ENCODE data around the gene AP1S2.
A peak's percentile ranks its signal among the peaks of the same experiment; 100 is the strongest.

Gene AP1S2

GRCh38 chrX:15864023-15864422 is 9.4 kb upstream of the AP1S2 start:
- Histone ChIP-seq H3K27ac (no peak overlapping the region), H3K9me3 (ENCODE audit: low read depth, low read length) (no peaks in the 10 kb centered on the region), H3K36me3 (ENCODE audit: insufficient read depth, low read length) (no peaks in the 10 kb centered on the region), H3K4me3 (no peak overlapping the region), H3K9ac (ENCODE audit: insufficient read length) (no peak overlapping the region)
- DNase-seq (ENCODE audit: low read depth, low spot score), result no peak
- TF ChIP-seq FOXP2 (optimal IDR thresholded peaks at IDR 0.05; ENCODE audit: control extremely low read depth, extremely low read length, insufficient read depth), result no peak
- TF ChIP-seq EZH2 (IDR thresholded peaks at IDR 0.05), result no peak

DNA sequence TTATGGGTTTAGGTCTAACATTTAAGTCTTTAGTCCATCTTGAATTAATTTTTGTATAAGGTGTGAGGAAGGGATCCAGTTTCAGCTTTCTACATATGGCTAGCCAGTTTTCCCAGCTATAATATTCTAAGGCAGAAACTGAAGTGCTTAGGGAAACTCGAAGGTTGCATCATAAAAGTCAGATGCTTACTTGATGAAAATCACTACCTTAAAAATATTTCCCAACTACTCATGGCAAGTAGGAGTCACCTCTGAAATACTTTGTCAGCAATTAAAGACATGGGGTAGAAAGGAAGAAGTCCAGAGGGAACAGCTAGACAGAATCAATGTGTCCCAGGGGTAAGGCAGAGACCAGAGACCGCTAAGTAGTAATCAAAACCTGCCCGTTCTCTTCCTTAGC is 6.3 kb upstream of the AP1S2 start:
- no peaks in the 10 kb centered on the region for H3K9me3 ChIP-seq (ENCODE audit: low read depth, low read length)
- no peak for TF ChIP-seq POLR2AphosphoS5 (IDR thresholded peaks at IDR 0.05; ENCODE audit: borderline replicate concordance, low read depth, low read length)
- no peak for TF ChIP-seq EZH2 (IDR thresholded peaks at IDR 0.05)
- TF ChIP-seq FOXP2 (optimal IDR thresholded peaks at IDR 0.05; ENCODE audit: control extremely low read depth, extremely low read length, insufficient read depth), result no peak
- no peaks in the 10 kb centered on the region for H3K36me3 ChIP-seq (ENCODE audit: insufficient read depth, low read length)
- H3K4me3 ChIP-seq, result no peak overlapping the region
- no peak overlapping the region for H3K27ac ChIP-seq
- no peak for DNase-seq (ENCODE audit: low read depth, low spot score)
- H3K9ac ChIP-seq (ENCODE audit: insufficient read length), result no peak overlapping the region

- no peaks in the 10 kb centered on the region for H3K9me3 ChIP-seq (ENCODE audit: low read depth, low read length)
- TF ChIP-seq POLR2AphosphoS5 (IDR thresholded peaks at IDR 0.05; ENCODE audit: borderline replicate concordance, low read depth, low read length) (no peak), EZH2 (IDR thresholded peaks at IDR 0.05) (no peak), FOXP2 (optimal IDR thresholded peaks at IDR 0.05; ENCODE audit: control extremely low read depth, extremely low read length, insufficient read depth) (no peak)
- H3K27ac ChIP-seq, result no peak overlapping the region
- H3K4me3 ChIP-seq, result no peak overlapping the region
- no peak for DNase-seq (ENCODE audit: low read depth, low spot score)
- no peak overlapping the region for H3K9ac ChIP-seq (ENCODE audit: insufficient read length)
- no peaks in the 10 kb centered on the region for H3K36me3 ChIP-seq (ENCODE audit: insufficient read depth, low read length)
Observed at GRCh38 chrX:15858051-15858450, 3.4 kb upstream of the AP1S2 start.

- no peak for DNase-seq (ENCODE audit: low read depth, low spot score)
- H3K27ac ChIP-seq, result no peak overlapping the region
- no peaks in the 10 kb centered on the region for H3K9me3 ChIP-seq (ENCODE audit: low read depth, low read length)
- no peak overlapping the region for H3K9ac ChIP-seq (ENCODE audit: insufficient read length)
- TF ChIP-seq EZH2 (IDR thresholded peaks at IDR 0.05) (no peak), FOXP2 (optimal IDR thresholded peaks at IDR 0.05; ENCODE audit: control extremely low read depth, extremely low read length, insufficient read depth) (no peak), POLR2AphosphoS5 (IDR thresholded peaks at IDR 0.05; ENCODE audit: borderline replicate concordance, low read depth, low read length) (no peak)
- H3K4me3 ChIP-seq, result no peak overlapping the region
- no peaks in the 10 kb centered on the region for H3K36me3 ChIP-seq (ENCODE audit: insufficient read depth, low read length)
Observed at GRCh38 chrX:15856636-15857035, 2.0 kb upstream of the AP1S2 start.

- no peaks in the 10 kb centered on the region for H3K36me3 ChIP-seq (ENCODE audit: insufficient read depth, low read length)
- TF ChIP-seq FOXP2 (optimal IDR thresholded peaks at IDR 0.05; ENCODE audit: control extremely low read depth, extremely low read length, insufficient read depth), result no peak
- no peak for TF ChIP-seq EZH2 (IDR thresholded peaks at IDR 0.05)
- no peak for TF ChIP-seq POLR2AphosphoS5 (IDR thresholded peaks at IDR 0.05; ENCODE audit: borderline replicate concordance, low read depth, low read length)
- H3K9ac ChIP-seq (ENCODE audit: insufficient read length), result no peak overlapping the region
- no peaks in the 10 kb centered on the region for H3K9me3 ChIP-seq (ENCODE audit: low read depth, low read length)
- no peak for DNase-seq (ENCODE audit: low read depth, low spot score)
- no peak overlapping the region for H3K4me3 ChIP-seq
- no peak overlapping the region for H3K27ac ChIP-seq
Observed at GRCh38 chrX:15856222-15856587, 1.6 kb upstream of the AP1S2 start.

DNA sequence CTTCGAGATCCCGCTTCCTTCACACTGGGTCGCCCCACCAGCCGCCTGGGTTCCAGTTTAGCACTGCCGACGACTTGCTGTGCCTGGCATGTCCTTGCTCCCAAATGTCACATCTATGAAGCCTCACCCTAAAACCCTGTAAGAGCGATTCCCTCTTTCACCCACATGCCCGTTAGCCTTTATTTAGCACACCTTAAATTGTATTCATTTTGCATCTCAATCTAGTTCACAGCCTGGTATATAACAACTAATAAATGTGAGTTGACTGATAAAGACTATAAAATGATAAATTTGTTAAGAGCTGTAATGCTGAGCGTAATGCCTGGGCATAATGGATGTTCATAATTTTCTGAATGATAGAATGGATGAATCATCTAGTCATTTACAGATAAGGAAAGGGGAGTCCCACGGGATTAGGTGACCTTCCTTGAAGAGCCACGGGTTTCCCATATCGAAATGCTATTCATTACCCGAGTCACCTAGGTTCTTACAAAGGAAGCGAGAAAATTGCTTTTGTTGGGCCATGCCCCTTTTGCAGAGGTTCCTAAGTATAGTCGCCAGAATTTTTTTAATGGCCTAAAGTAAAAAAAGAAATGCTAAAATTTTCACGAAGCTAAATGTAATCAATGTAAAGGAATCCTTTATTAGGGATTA is 1.1 kb upstream of the AP1S2 start:
- H3K9me3 ChIP-seq (ENCODE audit: low read depth, low read length), result no peaks in the 10 kb centered on the region
- H3K4me3 ChIP-seq, result peak overlapping the region; percentile 88
- no peak overlapping the region for H3K27ac ChIP-seq
- H3K36me3 ChIP-seq (ENCODE audit: insufficient read depth, low read length), result no peaks in the 10 kb centered on the region
- TF ChIP-seq EZH2 (IDR thresholded peaks at IDR 0.05) (no peak), FOXP2 (optimal IDR thresholded peaks at IDR 0.05; ENCODE audit: control extremely low read depth, extremely low read length, insufficient read depth) (no peak), POLR2AphosphoS5 (IDR thresholded peaks at IDR 0.05; ENCODE audit: borderline replicate concordance, low read depth, low read length) (no peak)
- H3K9ac ChIP-seq (ENCODE audit: insufficient read length), result peak overlapping the region; percentile 75
- DNase-seq (ENCODE audit: low read depth, low spot score), result no peak

GRCh38 chrX:15854080-15854655 is 445 bp downstream of the AP1S2 start:
- no peak for DNase-seq (ENCODE audit: low read depth, low spot score)
- TF ChIP-seq EZH2 (IDR thresholded peaks at IDR 0.05), result no peak
- no peak for TF ChIP-seq POLR2AphosphoS5 (IDR thresholded peaks at IDR 0.05; ENCODE audit: borderline replicate concordance, low read depth, low read length)
- TF ChIP-seq FOXP2 (optimal IDR thresholded peaks at IDR 0.05; ENCODE audit: control extremely low read depth, extremely low read length, insufficient read depth), result no peak
- Histone ChIP-seq H3K36me3 (ENCODE audit: insufficient read depth, low read length) (no peaks in the 10 kb centered on the region), H3K9me3 (ENCODE audit: low read depth, low read length) (no peaks in the 10 kb centered on the region), H3K4me3 (peak overlapping the region; percentile 88), H3K27ac (no peak overlapping the region), H3K9ac (ENCODE audit: insufficient read length) (peak overlapping the region; percentile 66)

GRCh38 chrX:15853586-15854079 is 980 bp downstream of the AP1S2 start:
- DNase-seq (ENCODE audit: low read depth, low spot score), result no peak
- Histone ChIP-seq H3K4me3 (peak overlapping the region; percentile 88), H3K9ac (ENCODE audit: insufficient read length) (peak overlapping the region; percentile 66), H3K27ac (no peak overlapping the region), H3K9me3 (ENCODE audit: low read depth, low read length) (no peaks in the 10 kb centered on the region), H3K36me3 (ENCODE audit: insufficient read depth, low read length) (no peaks in the 10 kb centered on the region)
- no peak for TF ChIP-seq POLR2AphosphoS5 (IDR thresholded peaks at IDR 0.05; ENCODE audit: borderline replicate concordance, low read depth, low read length)

DNA sequence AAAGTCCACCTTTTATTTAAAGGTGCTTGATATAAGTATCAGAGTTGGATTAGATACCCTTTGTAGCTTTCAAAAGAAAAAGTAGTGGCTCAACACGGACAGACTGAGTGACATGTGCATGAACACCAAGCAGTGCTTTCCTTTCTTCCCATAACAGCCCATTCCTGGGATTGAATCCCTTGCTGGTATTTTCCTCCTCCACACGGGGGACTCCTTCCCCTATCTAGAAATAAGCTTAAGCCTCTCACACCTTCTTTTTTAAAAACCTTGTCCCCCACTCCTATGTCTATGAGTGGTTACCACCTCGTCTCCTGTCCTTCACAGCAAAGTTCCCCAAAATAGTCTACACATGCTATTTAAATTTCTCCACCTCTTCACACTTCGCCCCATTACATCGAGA is 5.1 kb downstream of the AP1S2 start:
- no peak overlapping the region for H3K4me3 ChIP-seq
- H3K9ac ChIP-seq (ENCODE audit: insufficient read length), result no peak overlapping the region
- peak overlapping the region; percentile 30; the same call in 1 of the 2 replicates for H3K27ac ChIP-seq
- TF ChIP-seq EZH2 (IDR thresholded peaks at IDR 0.05) (no peak), FOXP2 (optimal IDR thresholded peaks at IDR 0.05; ENCODE audit: control extremely low read depth, extremely low read length, insufficient read depth) (no peak), POLR2AphosphoS5 (IDR thresholded peaks at IDR 0.05; ENCODE audit: borderline replicate concordance, low read depth, low read length) (no peak)
- DNase-seq (ENCODE audit: low read depth, low spot score), result no peak
- H3K9me3 ChIP-seq (ENCODE audit: low read depth, low read length), result no peaks in the 10 kb centered on the region
- H3K36me3 ChIP-seq (ENCODE audit: insufficient read depth, low read length), result no peaks in the 10 kb centered on the region

All from SK-N-MC (cell line).